ENCODE data around the gene TMEM170B. TPM values are rescaled to one million over a fixed set of nuclear protein-coding genes. Genes with fewer than 3 reads are reported as not detected.

TMEM170B gene
- polyA plus RNA-seq, 2 of the 4 experiments (the other 2 are of a cell fraction), result 2.5 to 3.2 TPM

DNA sequence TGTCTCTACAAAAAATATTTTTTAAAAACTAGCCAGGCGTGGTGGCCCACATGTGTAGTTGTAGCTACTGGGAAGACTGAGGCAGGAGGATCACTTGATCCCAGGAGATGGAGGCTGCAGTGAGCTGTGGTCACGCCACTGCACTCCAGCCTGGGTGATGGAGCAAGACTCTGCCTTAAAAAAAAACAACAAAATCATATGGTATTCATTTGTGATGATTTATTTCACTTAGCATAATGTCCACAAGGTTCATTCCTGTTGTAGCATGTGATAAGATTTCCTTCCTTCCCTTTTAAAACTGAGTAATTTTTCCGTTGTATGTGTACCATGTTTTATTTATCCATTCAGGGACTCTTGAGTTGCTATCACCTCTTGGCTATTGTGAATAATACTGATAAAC is 26.2 kb downstream of the TMEM170B start:
- CTCF ChIA-PET, result interaction anchor here (1.0 to 5.5 kb wide), 3 partner anchors 12 to 950 kb away, joined by 3 to 29 read pairs (median 3); no protein-coding TSS in a partner anchor
- H3K4me1 ChIP-seq, result no peaks in the 10 kb centered on the region
- ATAC-seq (no peak), DNase-seq (ENCODE audit: low read depth in 1 of 2, low spot score in 1 of 2) (no peak), FAIRE-seq (no peak)
- no peak overlapping the region for H3K4me2 ChIP-seq
- no peaks in the 10 kb centered on the region for H3K9me3 ChIP-seq
- H3K4me3 ChIP-seq, result no peak overlapping the region
- no peak overlapping the region for H3K27ac ChIP-seq
- TF ChIP-seq, protein P1, sequence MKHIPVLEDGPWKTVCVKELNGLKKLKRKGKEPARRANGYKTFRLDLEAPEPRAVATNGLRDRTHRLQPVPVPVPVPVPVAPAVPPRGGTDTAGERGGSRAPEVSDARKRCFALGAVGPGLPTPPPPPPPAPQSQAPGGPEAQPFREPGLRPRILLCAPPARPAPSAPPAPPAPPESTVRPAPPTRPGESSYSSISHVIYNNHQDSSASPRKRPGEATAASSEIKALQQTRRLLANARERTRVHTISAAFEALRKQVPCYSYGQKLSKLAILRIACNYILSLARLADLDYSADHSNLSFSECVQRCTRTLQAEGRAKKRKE (CRISPR knock-in tag; IDR thresholded peaks at IDR 0.05; ENCODE audit: low read depth), result no peak
- no peak for TF ChIP-seq POLR2A (IDR thresholded peaks at IDR 0.05; ENCODE audit: low read length)
- TF ChIP-seq ZNF302 (CRISPR knock-in tag; IDR thresholded peaks at IDR 0.05), result no peak
- no peak for TF ChIP-seq EP300 (IDR thresholded peaks at IDR 0.05)
- no peak for TF ChIP-seq HDAC2 (IDR thresholded peaks at IDR 0.05)
- no peak for TF ChIP-seq FOSL2 (IDR thresholded peaks at IDR 0.05)
- TF ChIP-seq FOSL2 (CRISPR knock-in tag; IDR thresholded peaks at IDR 0.05), result no peak
- no peak for TF ChIP-seq EHMT2 (IDR thresholded peaks at IDR 0.05; ENCODE audit: low read depth)
- TF ChIP-seq EHF (CRISPR knock-in tag; IDR thresholded peaks at IDR 0.05), result no peak
- TF ChIP-seq CHD4 (IDR thresholded peaks at IDR 0.05; ENCODE audit: borderline replicate concordance), result no peak
- no peak for TF ChIP-seq RARB (CRISPR knock-in tag; IDR thresholded peaks at IDR 0.05)
- TF ChIP-seq, protein P2, sequence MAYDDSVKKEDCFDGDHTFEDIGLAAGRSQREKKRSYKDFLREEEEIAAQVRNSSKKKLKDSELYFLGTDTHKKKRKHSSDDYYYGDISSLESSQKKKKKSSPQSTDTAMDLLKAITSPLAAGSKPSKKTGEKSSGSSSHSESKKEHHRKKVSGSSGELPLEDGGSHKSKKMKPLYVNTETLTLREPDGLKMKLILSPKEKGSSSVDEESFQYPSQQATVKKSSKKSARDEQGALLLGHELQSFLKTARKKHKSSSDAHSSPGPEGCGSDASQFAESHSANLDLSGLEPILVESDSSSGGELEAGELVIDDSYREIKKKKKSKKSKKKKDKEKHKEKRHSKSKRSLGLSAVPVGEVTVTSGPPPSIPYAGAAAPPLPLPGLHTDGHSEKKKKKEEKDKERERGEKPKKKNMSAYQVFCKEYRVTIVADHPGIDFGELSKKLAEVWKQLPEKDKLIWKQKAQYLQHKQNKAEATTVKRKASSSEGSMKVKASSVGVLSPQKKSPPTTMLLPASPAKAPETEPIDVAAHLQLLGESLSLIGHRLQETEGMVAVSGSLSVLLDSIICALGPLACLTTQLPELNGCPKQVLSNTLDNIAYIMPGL (CRISPR knock-in tag; IDR thresholded peaks at IDR 0.05; ENCODE audit: borderline replicate concordance), result no peak
- no peak for TF ChIP-seq NR3C1 (IDR thresholded peaks at IDR 0.05)
- no peak for TF ChIP-seq RFX5 (IDR thresholded peaks at IDR 0.05)
- TF ChIP-seq RAD21 (conservative IDR thresholded peaks at IDR 0.05 in 1 of 2, IDR thresholded peaks at IDR 0.05 in 1 of 2), result no peak
- POLR2A ChIA-PET, result no interaction called here
- WGBS (ENCODE audit: missing lambda C conversion rate), result 81% methylated on average over 3 of the region's 3 CpGs

DNA sequence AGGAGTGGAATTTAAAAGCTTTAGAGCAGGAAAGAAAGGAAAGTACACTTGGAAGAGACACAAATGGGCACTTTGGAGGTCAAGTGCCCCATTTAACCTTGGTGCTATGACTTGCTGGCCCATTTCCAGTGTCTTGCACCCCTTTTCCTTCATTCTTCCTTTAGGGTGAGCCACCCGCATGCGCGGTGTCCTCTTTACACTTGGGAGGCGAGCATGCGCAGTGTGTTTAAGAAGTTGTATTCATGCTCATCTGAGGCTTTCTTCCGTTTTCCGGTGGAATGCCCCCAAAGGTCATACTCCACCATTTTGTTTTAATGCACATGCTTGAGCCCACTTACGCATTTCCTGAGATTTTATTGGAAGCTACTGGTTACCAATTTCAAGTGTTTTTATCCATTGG is 29.1 kb downstream of the TMEM170B start:
- Histone ChIP-seq H3K4me1 (no peaks in the 10 kb centered on the region), H3K27ac (no peak overlapping the region), H3K9me3 (no peaks in the 10 kb centered on the region), H3K4me2 (no peak overlapping the region), H3K4me3 (no peak overlapping the region)
- DNase-seq (ENCODE audit: low read depth in 1 of 2, low spot score in 1 of 2) (no peak), ATAC-seq (no peak), FAIRE-seq (no peak)
- CTCF ChIA-PET, result interaction anchor here (5.5 kb wide), 1 partner anchor 9 kb away, joined by 29 read pairs; no protein-coding TSS in a partner anchor
- WGBS (ENCODE audit: missing lambda C conversion rate), result 98% methylated on average over 8 of the region's 8 CpGs
- POLR2A ChIA-PET, result no interaction called here
- TF ChIP-seq MYC (IDR thresholded peaks at IDR 0.05; ENCODE audit: borderline replicate concordance, low read length), result no peak
- TF ChIP-seq HEYL (CRISPR knock-in tag; IDR thresholded peaks at IDR 0.05), result no peak
- no peak for TF ChIP-seq ZSCAN20 (CRISPR knock-in tag; IDR thresholded peaks at IDR 0.05)
- TF ChIP-seq, protein P3, sequence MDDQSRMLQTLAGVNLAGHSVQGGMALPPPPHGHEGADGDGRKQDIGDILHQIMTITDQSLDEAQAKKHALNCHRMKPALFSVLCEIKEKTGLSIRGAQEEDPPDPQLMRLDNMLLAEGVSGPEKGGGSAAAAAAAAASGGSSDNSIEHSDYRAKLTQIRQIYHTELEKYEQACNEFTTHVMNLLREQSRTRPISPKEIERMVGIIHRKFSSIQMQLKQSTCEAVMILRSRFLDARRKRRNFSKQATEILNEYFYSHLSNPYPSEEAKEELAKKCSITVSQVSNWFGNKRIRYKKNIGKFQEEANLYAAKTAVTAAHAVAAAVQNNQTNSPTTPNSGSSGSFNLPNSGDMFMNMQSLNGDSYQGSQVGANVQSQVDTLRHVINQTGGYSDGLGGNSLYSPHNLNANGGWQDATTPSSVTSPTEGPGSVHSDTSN (IDR thresholded peaks at IDR 0.05), result no peak
- TF ChIP-seq ZNF302 (CRISPR knock-in tag; IDR thresholded peaks at IDR 0.05), result no peak
- TF ChIP-seq, protein P4, sequence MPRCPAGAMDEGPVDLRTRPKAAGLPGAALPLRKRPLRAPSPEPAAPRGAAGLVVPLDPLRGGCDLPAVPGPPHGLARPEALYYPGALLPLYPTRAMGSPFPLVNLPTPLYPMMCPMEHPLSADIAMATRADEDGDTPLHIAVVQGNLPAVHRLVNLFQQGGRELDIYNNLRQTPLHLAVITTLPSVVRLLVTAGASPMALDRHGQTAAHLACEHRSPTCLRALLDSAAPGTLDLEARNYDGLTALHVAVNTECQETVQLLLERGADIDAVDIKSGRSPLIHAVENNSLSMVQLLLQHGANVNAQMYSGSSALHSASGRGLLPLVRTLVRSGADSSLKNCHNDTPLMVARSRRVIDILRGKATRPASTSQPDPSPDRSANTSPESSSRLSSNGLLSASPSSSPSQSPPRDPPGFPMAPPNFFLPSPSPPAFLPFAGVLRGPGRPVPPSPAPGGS (IDR thresholded peaks at IDR 0.05), result no peak
- no peak for TF ChIP-seq GATA3 (IDR thresholded peaks at IDR 0.05; ENCODE audit: borderline replicate concordance)
- no peak for TF ChIP-seq NPAS2 (CRISPR knock-in tag; IDR thresholded peaks at IDR 0.05; ENCODE audit: borderline replicate concordance)
- TF ChIP-seq RARB (CRISPR knock-in tag; IDR thresholded peaks at IDR 0.05), result no peak
- no peak for TF ChIP-seq PHF8 (IDR thresholded peaks at IDR 0.05; ENCODE audit: borderline replicate concordance, low read depth)
- no peak for TF ChIP-seq SMC3 (IDR thresholded peaks at IDR 0.05)
- no peak for TF ChIP-seq HOXA7 (CRISPR knock-in tag; IDR thresholded peaks at IDR 0.05)
- TF ChIP-seq EHF (CRISPR knock-in tag; IDR thresholded peaks at IDR 0.05), result no peak
- TF ChIP-seq ESRRA (IDR thresholded peaks at IDR 0.05; ENCODE audit: borderline replicate concordance, low read length), result no peak
- no peak for TF ChIP-seq CHD4 (IDR thresholded peaks at IDR 0.05; ENCODE audit: borderline replicate concordance)
- TF ChIP-seq FOXS1 (CRISPR knock-in tag; IDR thresholded peaks at IDR 0.05), result no peak
- no peak for TF ChIP-seq JUNB (IDR thresholded peaks at IDR 0.05)
- TF ChIP-seq, protein P5, sequence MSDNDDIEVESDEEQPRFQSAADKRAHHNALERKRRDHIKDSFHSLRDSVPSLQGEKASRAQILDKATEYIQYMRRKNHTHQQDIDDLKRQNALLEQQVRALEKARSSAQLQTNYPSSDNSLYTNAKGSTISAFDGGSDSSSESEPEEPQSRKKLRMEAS (IDR thresholded peaks at IDR 0.05), result no peak
- TF ChIP-seq CBX2 (IDR thresholded peaks at IDR 0.05; ENCODE audit: borderline replicate concordance, low read depth), result no peak

Measured in A549 (cell line).